Ishikawa (cell line): ENCODE results near the gene GRK5.

Experiments
- CEBPB ChIP-seq: IDR thresholded peaks from 2 replicates; pipeline ENCODE4 v1.6.1; 2012
- CREB1 ChIP-seq: IDR thresholded peaks from 2 replicates; pipeline ENCODE4 v1.6.1; 2012; ENCODE audit warnings: low read depth
- EGR1 ChIP-seq: IDR thresholded peaks from 2 replicates; pipeline ENCODE4 v1.6.1; 2012
- EP300 ChIP-seq: IDR thresholded peaks from 2 replicates; pipeline ENCODE4 v1.6.1; 2012; ENCODE audit warnings: borderline replicate concordance
- FOXM1 ChIP-seq: IDR thresholded peaks from 2 replicates; pipeline ENCODE4 v1.6.1; 2012; ENCODE audit warnings: low read depth, borderline replicate concordance
- NFIC ChIP-seq: IDR thresholded peaks from 2 replicates; pipeline ENCODE4 v1.6.1; 2012
- RAD21 ChIP-seq: IDR thresholded peaks from 2 replicates; pipeline ENCODE4 v1.6.1; 2012; ENCODE audit warnings: low read depth
- TAF1 ChIP-seq: IDR thresholded peaks from 2 replicates; pipeline ENCODE4 v1.6.1; 2012; ENCODE audit warnings: low read depth, mild to moderate bottlenecking
- TCF12 ChIP-seq: IDR thresholded peaks from 2 replicates; pipeline ENCODE4 v1.6.1; 2012; ENCODE audit warnings: low read depth
- TEAD4 ChIP-seq: IDR thresholded peaks from 2 replicates; pipeline ENCODE4 v1.6.1; 2012
- YY1 ChIP-seq: IDR thresholded peaks from 2 replicates; pipeline ENCODE4 v1.6.1; 2012; ENCODE audit warnings: low read depth
- ZBTB7A ChIP-seq: IDR thresholded peaks from 2 replicates; pipeline ENCODE4 v1.6.1; 2012; ENCODE audit warnings: low read depth
- TF ChIP-seq, protein P1 (sequence below): IDR thresholded peaks from 2 replicates; pipeline ENCODE4 v1.6.1; 2012; ENCODE audit warnings: low read depth, mild to moderate bottlenecking
- TF ChIP-seq, protein P2 (sequence below): IDR thresholded peaks from 2 replicates; pipeline ENCODE4 v1.6.1; 2012
- TF ChIP-seq, protein P3 (sequence below): IDR thresholded peaks from 2 replicates; pipeline ENCODE4 v1.6.1; 2012

Gene GRK5

DNA sequence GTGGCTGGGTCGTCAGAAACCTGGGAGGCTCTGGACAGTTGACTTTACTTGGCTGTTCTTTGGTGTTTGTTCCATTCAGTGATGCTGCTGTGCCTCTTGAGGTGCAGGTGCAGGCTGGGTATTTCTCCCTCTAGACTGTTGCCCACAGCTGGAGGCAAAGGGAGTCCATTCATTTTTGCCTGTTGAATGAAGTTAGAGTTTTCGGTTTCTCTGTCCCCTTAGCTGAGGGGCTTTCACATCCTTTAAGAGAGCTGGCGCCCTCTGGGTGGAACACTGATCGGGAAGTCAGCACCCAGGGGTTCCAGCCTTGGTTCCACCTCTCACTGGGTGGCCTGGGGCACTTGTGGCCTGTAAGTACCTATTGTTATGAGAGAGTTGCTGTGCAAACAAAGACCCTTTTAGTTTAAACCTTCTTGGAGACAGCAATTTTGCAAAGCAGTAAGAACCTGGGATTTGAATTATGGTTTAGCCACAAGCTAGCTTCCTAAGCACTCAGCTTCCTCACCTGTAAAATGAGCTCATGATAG is 67.2 kb downstream of the GRK5 start:
- no peak for TF ChIP-seq RAD21
- TF ChIP-seq, protein P1, sequence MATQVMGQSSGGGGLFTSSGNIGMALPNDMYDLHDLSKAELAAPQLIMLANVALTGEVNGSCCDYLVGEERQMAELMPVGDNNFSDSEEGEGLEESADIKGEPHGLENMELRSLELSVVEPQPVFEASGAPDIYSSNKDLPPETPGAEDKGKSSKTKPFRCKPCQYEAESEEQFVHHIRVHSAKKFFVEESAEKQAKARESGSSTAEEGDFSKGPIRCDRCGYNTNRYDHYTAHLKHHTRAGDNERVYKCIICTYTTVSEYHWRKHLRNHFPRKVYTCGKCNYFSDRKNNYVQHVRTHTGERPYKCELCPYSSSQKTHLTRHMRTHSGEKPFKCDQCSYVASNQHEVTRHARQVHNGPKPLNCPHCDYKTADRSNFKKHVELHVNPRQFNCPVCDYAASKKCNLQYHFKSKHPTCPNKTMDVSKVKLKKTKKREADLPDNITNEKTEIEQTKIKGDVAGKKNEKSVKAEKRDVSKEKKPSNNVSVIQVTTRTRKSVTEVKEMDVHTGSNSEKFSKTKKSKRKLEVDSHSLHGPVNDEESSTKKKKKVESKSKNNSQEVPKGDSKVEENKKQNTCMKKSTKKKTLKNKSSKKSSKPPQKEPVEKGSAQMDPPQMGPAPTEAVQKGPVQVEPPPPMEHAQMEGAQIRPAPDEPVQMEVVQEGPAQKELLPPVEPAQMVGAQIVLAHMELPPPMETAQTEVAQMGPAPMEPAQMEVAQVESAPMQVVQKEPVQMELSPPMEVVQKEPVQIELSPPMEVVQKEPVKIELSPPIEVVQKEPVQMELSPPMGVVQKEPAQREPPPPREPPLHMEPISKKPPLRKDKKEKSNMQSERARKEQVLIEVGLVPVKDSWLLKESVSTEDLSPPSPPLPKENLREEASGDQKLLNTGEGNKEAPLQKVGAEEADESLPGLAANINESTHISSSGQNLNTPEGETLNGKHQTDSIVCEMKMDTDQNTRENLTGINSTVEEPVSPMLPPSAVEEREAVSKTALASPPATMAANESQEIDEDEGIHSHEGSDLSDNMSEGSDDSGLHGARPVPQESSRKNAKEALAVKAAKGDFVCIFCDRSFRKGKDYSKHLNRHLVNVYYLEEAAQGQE, result no peak
- no peak for TF ChIP-seq CEBPB
- TF ChIP-seq NFIC, result no peak
- no peak for TF ChIP-seq TAF1
- no peak for TF ChIP-seq ZBTB7A
- no peak for TF ChIP-seq YY1
- no peak for TF ChIP-seq CREB1
- TF ChIP-seq, protein P2, sequence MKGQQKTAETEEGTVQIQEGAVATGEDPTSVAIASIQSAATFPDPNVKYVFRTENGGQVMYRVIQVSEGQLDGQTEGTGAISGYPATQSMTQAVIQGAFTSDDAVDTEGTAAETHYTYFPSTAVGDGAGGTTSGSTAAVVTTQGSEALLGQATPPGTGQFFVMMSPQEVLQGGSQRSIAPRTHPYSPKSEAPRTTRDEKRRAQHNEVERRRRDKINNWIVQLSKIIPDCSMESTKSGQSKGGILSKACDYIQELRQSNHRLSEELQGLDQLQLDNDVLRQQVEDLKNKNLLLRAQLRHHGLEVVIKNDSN, result no peak
- no peak for TF ChIP-seq TCF12
- no peak for TF ChIP-seq TEAD4
- no peak for TF ChIP-seq FOXM1
- TF ChIP-seq, protein P3, sequence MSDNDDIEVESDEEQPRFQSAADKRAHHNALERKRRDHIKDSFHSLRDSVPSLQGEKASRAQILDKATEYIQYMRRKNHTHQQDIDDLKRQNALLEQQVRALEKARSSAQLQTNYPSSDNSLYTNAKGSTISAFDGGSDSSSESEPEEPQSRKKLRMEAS, result no peak
- TF ChIP-seq EGR1, result no peak
- no peak for TF ChIP-seq EP300

DNA sequence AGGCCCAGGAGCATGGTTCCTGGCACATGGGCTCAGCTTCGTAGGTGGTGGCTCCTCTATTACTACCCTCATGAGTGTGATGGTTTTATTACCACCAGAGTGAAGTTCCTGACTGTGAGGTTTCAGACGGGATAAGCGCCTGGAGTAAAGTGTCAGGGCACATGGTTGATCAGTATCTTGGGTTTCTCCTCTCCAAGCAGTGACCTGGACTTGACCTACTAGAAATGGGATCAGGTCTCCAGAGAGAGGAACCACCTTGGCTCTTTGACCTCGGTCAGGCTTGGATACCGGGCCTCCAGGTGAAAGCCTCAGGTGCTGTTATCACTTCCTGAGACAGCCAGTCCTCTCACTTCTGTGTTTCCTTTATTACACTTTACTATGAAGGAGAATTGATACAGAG is 67.7 kb downstream of the GRK5 start:
- TF ChIP-seq TCF12 (no peak), EGR1 (no peak), CEBPB (no peak), ZBTB7A (no peak), NFIC (no peak), FOXM1 (no peak), TEAD4 (no peak), CREB1 (no peak), YY1 (no peak), EP300 (no peak), RAD21 (no peak), TAF1 (no peak)
- TF ChIP-seq, protein P2, result no peak
- TF ChIP-seq, protein P1, result no peak
- TF ChIP-seq, protein P3, result no peak

DNA sequence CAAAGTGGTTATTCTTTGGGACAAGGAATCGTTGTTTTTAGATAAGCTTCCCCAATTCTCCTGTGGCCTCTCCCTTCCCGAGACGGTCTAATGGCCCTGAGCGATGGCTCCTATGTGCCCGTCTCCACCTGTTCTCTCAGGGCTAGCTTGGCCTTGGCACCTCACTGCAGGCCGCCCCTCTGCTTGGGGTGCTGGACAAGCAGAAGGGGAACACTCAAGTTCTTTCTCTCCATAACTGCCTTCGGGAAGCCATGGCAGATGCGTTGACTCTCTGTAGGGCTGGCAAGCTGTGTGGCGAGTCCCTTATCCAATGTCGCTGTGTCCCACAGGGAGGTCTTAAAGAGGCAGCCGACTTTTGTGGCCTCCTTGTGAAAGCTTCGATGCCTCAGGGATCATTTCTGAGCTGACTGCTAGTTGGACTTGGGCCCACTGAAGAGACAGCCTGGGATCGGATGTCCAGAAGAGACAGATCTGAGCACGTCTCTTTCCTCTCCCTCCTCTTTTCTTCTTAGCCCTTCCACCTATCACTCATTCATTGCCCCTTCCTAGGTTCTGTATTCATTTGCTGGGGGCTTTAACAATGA is 70.8 kb downstream of the GRK5 start:
- TF ChIP-seq TAF1 (no peak), FOXM1 (no peak), EP300 (no peak), NFIC (no peak), TCF12 (no peak), YY1 (no peak), RAD21 (no peak), TEAD4 (no peak), CREB1 (no peak), CEBPB (no peak), ZBTB7A (no peak), EGR1 (no peak)
- TF ChIP-seq, protein P3, result no peak
- TF ChIP-seq, protein P1, result no peak
- TF ChIP-seq, protein P2, result no peak
